ENCODE data around the gene POU2F3. TPM values are rescaled to one million over a fixed set of nuclear protein-coding genes. Genes with fewer than 3 reads are reported as not detected.

The POU2F3 gene
- total RNA-seq, 1 donor from 2014 or later: 0.97 TPM

DNA sequence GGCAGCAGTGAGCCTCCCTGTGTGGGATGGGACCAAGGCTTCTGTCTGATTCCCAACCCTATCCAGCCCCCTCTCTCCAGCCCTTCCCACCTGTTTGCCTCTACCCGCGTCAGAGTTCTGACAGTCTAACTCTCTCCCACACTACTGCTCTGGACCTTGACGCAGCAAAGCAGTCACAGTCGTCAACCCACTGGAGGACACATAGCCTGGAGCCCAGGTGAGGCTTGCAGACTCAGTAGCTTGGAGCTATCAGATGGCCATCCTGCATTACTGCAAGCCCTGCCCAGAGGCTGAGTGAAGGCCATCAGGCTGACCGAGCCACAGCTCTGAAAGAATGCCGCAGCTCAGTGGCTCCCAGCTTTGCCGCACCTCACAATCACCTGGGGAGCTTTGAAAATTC is 25.4 kb upstream of the POU2F3 start:
- DNase-seq (ENCODE audit: low spot score): no peak
- TF ChIP-seq, protein P1, sequence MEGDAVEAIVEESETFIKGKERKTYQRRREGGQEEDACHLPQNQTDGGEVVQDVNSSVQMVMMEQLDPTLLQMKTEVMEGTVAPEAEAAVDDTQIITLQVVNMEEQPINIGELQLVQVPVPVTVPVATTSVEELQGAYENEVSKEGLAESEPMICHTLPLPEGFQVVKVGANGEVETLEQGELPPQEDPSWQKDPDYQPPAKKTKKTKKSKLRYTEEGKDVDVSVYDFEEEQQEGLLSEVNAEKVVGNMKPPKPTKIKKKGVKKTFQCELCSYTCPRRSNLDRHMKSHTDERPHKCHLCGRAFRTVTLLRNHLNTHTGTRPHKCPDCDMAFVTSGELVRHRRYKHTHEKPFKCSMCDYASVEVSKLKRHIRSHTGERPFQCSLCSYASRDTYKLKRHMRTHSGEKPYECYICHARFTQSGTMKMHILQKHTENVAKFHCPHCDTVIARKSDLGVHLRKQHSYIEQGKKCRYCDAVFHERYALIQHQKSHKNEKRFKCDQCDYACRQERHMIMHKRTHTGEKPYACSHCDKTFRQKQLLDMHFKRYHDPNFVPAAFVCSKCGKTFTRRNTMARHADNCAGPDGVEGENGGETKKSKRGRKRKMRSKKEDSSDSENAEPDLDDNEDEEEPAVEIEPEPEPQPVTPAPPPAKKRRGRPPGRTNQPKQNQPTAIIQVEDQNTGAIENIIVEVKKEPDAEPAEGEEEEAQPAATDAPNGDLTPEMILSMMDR (IDR thresholded peaks at IDR 0.05; ENCODE audit: unreplicated experiment): no peak
- H3K9me3 Mint-ChIP-seq (ENCODE audit: unreplicated experiment): no peaks in the 10 kb centered on the region
- peaks cover 4% of the 10 kb centered on the region for H3K36me3 Mint-ChIP-seq (ENCODE audit: low read depth, unreplicated experiment)
- no peak overlapping the region for H3K27ac Mint-ChIP-seq (ENCODE audit: unreplicated experiment)
- H3K4me3 Mint-ChIP-seq (ENCODE audit: unreplicated experiment): no peak overlapping the region
- H3K27me3 Mint-ChIP-seq (ENCODE audit: unreplicated experiment): peaks cover 24% of the 10 kb centered on the region
- peaks cover 14% of the 10 kb centered on the region for H3K4me1 Mint-ChIP-seq (ENCODE audit: unreplicated experiment)

DNA sequence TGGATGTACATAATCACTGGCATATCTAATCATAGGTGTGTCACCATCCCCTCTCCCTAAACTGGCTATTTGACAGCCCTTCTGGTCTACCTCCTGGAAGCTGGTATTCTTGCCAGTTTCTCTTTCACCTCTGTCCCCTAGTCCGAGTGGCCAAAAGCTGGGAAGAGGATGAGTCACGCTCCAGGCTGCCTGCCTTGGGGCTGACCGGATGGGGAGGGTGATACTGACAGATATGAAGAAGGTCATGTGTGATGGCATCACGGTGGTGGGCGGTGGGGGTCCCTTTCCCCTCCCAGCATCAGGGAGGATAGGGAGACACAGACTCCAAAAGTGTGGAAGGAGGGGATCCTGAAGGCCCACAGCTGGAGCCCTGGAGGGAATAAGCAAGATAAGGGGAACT is 24.3 kb upstream of the POU2F3 start:
- H3K27me3 Mint-ChIP-seq (ENCODE audit: unreplicated experiment): peaks cover 19% of the 10 kb centered on the region

DNA sequence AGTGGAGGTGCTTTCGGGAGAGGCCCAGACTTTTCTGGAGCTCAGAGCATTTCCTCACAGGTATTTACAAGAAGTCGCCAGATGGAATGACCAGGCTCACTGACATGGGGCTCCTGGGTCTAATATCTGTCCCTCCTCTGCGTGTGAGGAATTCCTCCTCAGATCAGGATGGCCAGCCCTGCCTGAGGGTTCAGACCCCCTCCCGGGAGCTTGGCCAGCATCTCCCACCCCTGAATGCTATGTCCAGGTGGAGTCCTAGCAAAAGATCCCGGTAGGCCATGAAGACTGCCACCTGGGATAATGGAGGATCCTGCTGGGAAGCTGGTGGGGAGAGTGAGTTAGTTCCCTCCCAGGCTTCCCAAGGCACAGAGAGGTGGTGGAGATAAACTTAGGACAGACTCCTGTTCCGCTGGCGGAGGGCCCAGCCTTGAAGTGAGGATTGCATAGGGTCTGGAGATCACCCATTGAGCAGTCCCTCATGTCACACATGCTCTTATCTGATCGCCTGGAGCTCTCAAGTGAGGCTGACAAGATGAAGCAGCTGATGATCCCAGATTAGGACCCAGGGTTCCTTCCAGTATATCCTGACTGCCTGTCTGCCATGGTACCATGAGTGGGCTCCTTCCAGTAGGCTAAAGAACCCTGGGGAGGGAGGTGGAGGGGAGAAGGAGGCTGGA is 23.4 kb upstream of the POU2F3 start:
- TF ChIP-seq, protein P1 (IDR thresholded peaks at IDR 0.05; ENCODE audit: unreplicated experiment): no peak
- Mint-ChIP-seq H3K4me3 (ENCODE audit: unreplicated experiment) (no peak overlapping the region), H3K36me3 (ENCODE audit: low read depth, unreplicated experiment) (peaks cover 7% of the 10 kb centered on the region), H3K27ac (ENCODE audit: unreplicated experiment) (no peak overlapping the region), H3K9me3 (ENCODE audit: unreplicated experiment) (no peaks in the 10 kb centered on the region), H3K4me1 (ENCODE audit: unreplicated experiment) (peaks cover 8% of the 10 kb centered on the region), H3K27me3 (ENCODE audit: unreplicated experiment) (peaks cover 19% of the 10 kb centered on the region)
- no peak for DNase-seq (ENCODE audit: low spot score)

More for the DNA sequence above, 24.3 kb upstream of the POU2F3 start:
- Mint-ChIP-seq H3K9me3 (ENCODE audit: unreplicated experiment) (no peaks in the 10 kb centered on the region), H3K36me3 (ENCODE audit: low read depth, unreplicated experiment) (peaks cover 5% of the 10 kb centered on the region), H3K4me1 (ENCODE audit: unreplicated experiment) (peaks cover 9% of the 10 kb centered on the region), H3K27ac (ENCODE audit: unreplicated experiment) (no peak overlapping the region), H3K4me3 (ENCODE audit: unreplicated experiment) (no peak overlapping the region)
- DNase-seq (ENCODE audit: low spot score): no peak
- TF ChIP-seq, protein P1 (IDR thresholded peaks at IDR 0.05; ENCODE audit: unreplicated experiment): no peak

DNA sequence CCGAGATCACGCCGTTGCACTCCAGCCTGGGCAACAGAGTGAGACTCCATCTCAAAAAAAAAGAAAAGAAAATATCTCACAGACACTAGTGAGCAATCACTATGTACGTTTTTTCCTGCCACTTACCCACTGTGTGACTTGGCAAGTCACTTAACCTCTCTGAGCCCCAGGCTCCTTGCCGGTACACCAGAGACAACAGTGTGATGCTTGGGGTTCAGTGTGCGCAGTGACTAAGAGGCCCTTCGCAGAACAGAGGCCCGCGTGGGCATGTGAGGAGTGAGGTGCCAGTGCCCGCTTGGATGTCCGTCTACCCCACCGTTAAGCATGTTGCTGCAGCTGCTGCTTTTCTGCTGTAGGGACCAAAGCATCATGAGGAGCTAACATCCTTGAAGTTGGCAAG is 22.4 kb upstream of the POU2F3 start:
- Mint-ChIP-seq H3K36me3 (ENCODE audit: low read depth, unreplicated experiment) (peaks cover 7% of the 10 kb centered on the region), H3K9me3 (ENCODE audit: unreplicated experiment) (no peaks in the 10 kb centered on the region), H3K4me3 (ENCODE audit: unreplicated experiment) (no peak overlapping the region), H3K4me1 (ENCODE audit: unreplicated experiment) (peaks cover 5% of the 10 kb centered on the region), H3K27ac (ENCODE audit: unreplicated experiment) (no peak overlapping the region), H3K27me3 (ENCODE audit: unreplicated experiment) (peaks cover 17% of the 10 kb centered on the region)
- DNase-seq (ENCODE audit: low spot score): no peak
- TF ChIP-seq, protein P1 (IDR thresholded peaks at IDR 0.05; ENCODE audit: unreplicated experiment): no peak

DNA sequence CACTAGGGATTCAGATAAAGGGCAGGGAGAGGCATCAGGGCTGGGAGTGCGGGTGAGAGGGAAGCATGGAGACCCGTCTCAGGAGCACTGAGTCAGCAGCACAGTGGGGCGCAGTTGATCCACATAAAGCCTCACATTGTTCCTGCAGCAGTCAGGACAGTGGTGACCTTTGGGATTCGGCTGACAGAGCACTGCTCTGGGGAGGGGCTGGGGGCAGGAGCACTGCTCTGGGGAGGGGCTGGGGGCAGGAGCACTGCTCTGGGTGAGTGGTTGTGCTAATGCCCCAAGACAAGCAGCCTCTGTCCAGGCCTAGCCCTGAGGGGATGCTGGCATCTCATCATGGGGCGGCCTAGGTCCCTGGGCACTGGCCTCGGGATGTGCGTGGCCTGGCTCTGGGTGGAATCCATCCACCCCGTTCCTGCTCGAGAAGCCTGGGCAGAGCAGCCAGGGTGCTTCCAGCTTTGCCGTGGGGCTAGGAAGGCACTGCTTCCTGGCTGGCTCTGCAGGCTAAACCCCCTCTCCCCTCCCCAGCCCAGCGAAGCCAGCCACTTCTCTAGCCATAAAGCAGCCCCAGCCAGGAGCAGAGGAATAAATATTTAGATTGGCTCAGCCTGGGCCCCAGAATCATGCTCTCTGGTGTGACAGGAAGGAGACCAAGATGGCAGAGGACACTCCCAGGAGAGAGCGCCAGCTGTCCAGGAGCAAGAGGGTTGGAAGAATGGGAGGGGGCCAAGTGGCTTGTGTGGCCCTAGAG is 21.8 kb upstream of the POU2F3 start:
- Mint-ChIP-seq H3K4me1 (ENCODE audit: unreplicated experiment) (peaks cover 4% of the 10 kb centered on the region), H3K9me3 (ENCODE audit: unreplicated experiment) (no peaks in the 10 kb centered on the region), H3K27me3 (ENCODE audit: unreplicated experiment) (peaks cover 11% of the 10 kb centered on the region), H3K4me3 (ENCODE audit: unreplicated experiment) (no peak overlapping the region), H3K36me3 (ENCODE audit: low read depth, unreplicated experiment) (peaks cover 7% of the 10 kb centered on the region), H3K27ac (ENCODE audit: unreplicated experiment) (no peak overlapping the region)
- no peak for DNase-seq (ENCODE audit: low spot score)
- TF ChIP-seq, protein P1 (IDR thresholded peaks at IDR 0.05; ENCODE audit: unreplicated experiment): no peak
